GM12865 (cell line): Measurements from ENCODE around the gene ADD2.
"Not testable (repeated sequence)": the region's sequence is repeated elsewhere in the genome, so short reads cannot be mapped to it uniquely, and the experiment has no call there.

ENCODE experiments used
- DNase-seq: peaks from one replicate; pipeline ENCODE4 v3.0.0; 2010; ENCODE audit warnings: low read depth
- H3K4me3 ChIP-seq: 2 replicates; pipeline ENCODE4 v1.5.1; 2011; ENCODE audit warnings: mild to moderate bottlenecking, low read depth, low read length, control low read depth
- CTCF ChIP-seq: IDR thresholded peaks from 2 replicates; pipeline ENCODE4 v1.5.1; 2011; ENCODE audit warnings: low read length, control low read depth, low read depth, inconsistent platforms; ENCODE audit not compliant: insufficient read depth; ENCODE audit errors: missing control alignments

Gene ADD2

GRCh38 chr2:70656421-70657010 is 111.5 kb downstream of the ADD2 start:
- DNase-seq: no peak
- H3K4me3 ChIP-seq: no peak overlapping the region
- TF ChIP-seq CTCF: no peak

GRCh38 chr2:70655786-70656185 is 112.2 kb downstream of the ADD2 start:
- H3K4me3 ChIP-seq: no peak overlapping the region
- TF ChIP-seq CTCF: no peak
- no peak for DNase-seq

GRCh38 chr2:70655211-70655610 is 112.8 kb downstream of the ADD2 start:
- peak; percentile 25 for TF ChIP-seq CTCF
- H3K4me3 ChIP-seq: not testable (repeated sequence)
- DNase-seq: peak; percentile 17

- H3K4me3 ChIP-seq: no peak overlapping the region
- DNase-seq: no peak
- TF ChIP-seq CTCF: no peak
Measured at GRCh38 chr2:70651727-70652126, 116.3 kb downstream of the ADD2 start.

GRCh38 chr2:70651014-70651413 is 117.0 kb downstream of the ADD2 start:
- no peak overlapping the region for H3K4me3 ChIP-seq
- no peak for TF ChIP-seq CTCF
- no peak for DNase-seq

- H3K4me3 ChIP-seq: no peak overlapping the region
- TF ChIP-seq CTCF: no peak
- no peak for DNase-seq
Measured at GRCh38 chr2:70648961-70649360, 119.0 kb downstream of the ADD2 start.

- H3K4me3 ChIP-seq: no peak overlapping the region
- peak; percentile 99 for TF ChIP-seq CTCF
- peak; percentile 68 for DNase-seq
Measured at GRCh38 chr2:70647873-70648481, 120.0 kb downstream of the ADD2 start.
